NCI-H1436 treated with DMSO at 0.1 percent for 48 hours (cell line): ENCODE data around the gene GALNT5.
"Not testable (repeated sequence)": the region's sequence is repeated elsewhere in the genome, so short reads cannot be mapped to it uniquely, and the experiment has no call there.

Source experiments
- DNase-seq: peaks from one replicate; lab custom pipeline; 2025; lab: John Stamatoyannopoulos, UW

The GALNT5 gene

GRCh38 chr2:157327200-157327599, 69.7 kb downstream of the GALNT5 start:
- no peak for DNase-seq

- DNase-seq, result no peak
Measured at GRCh38 chr2:157327621-157328500, 70.4 kb downstream of the GALNT5 start.

GRCh38 chr2:157329524-157329923, 72.0 kb downstream of the GALNT5 start:
- no peak for DNase-seq

GRCh38 chr2:157333304-157334047, 76.0 kb downstream of the GALNT5 start:
- DNase-seq, result no peak

GRCh38 chr2:157334335-157334734, 76.8 kb downstream of the GALNT5 start:
- DNase-seq, result no peak

- no peak for DNase-seq
Measured at GRCh38 chr2:157334797-157335196, 77.3 kb downstream of the GALNT5 start.

- no peak for DNase-seq
Measured at GRCh38 chr2:157336137-157337010, 78.9 kb downstream of the GALNT5 start.

GRCh38 chr2:157337978-157338377, 80.5 kb downstream of the GALNT5 start:
- DNase-seq, result no peak

GRCh38 chr2:157339965-157340655, 82.6 kb downstream of the GALNT5 start:
- no peak for DNase-seq

GRCh38 chr2:157341381-157341780, 83.9 kb downstream of the GALNT5 start:
- not testable (repeated sequence) for DNase-seq

- DNase-seq, result no peak
Measured at GRCh38 chr2:157345647-157346389, 88.3 kb downstream of the GALNT5 start.

- no peak for DNase-seq
Measured at GRCh38 chr2:157348291-157348921, 90.9 kb downstream of the GALNT5 start.

- DNase-seq, result no peak
Measured at GRCh38 chr2:157349949-157350515, 92.5 kb downstream of the GALNT5 start.

- no peak for DNase-seq
Measured at GRCh38 chr2:157355618-157356017, 98.1 kb downstream of the GALNT5 start.

- DNase-seq, result no peak
Measured at GRCh38 chr2:157359628-157360027, 102.1 kb downstream of the GALNT5 start.

GRCh38 chr2:157361526-157361925, 104.0 kb downstream of the GALNT5 start:
- no peak for DNase-seq

- no peak for DNase-seq
Measured at GRCh38 chr2:157362627-157363026, 105.1 kb downstream of the GALNT5 start.

- no peak for DNase-seq
Measured at GRCh38 chr2:157363612-157364101, 106.2 kb downstream of the GALNT5 start.
